NCI-H446 (cell line): ENCODE results near the gene TEX12.

ENCODE experiments used
- DNase-seq, 2 experiments: peaks; one replicate each; lab custom pipeline; 2025; lab: John Stamatoyannopoulos, UW

The TEX12 gene

DNA sequence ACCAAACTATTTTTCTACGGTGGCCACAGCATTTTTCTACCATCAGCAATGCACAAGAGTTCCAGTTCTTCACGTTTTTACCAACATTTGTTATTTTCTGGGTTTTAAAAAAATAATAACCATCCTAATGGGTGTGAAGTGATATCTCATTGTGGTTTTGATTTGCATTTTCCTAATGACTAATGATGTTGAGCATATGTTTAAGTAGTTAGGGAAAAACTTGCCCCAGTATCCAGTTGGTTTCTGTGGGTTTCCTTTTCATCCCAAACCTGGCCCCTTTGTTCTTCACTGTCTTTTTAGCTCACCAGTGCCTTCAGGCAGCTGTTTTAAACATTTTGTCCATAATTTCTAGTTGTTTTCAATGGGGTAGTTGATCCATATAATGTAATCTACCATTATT lies 44.4 kb downstream of the TEX12 start:
- no peak for DNase-seq

DNA sequence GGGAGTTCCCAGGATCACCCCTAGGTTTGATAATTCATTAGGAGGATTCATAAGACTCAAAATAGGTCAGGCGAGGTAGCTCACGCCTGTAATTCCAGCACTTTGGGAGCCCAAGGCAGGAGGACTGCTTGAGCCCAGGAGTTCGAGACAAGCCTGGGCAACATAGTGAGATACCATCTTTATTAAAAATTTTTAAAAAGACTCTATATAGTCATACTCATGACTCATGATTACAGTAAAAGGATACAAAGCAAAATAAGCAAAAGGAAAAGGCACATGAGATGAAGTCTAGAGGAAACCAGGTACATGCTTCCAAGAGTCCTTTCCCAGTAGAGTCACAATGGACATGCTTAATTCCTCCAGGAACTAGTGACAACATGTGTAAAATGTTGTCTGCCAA lies 45.1 kb downstream of the TEX12 start:
- no peak for DNase-seq

DNA sequence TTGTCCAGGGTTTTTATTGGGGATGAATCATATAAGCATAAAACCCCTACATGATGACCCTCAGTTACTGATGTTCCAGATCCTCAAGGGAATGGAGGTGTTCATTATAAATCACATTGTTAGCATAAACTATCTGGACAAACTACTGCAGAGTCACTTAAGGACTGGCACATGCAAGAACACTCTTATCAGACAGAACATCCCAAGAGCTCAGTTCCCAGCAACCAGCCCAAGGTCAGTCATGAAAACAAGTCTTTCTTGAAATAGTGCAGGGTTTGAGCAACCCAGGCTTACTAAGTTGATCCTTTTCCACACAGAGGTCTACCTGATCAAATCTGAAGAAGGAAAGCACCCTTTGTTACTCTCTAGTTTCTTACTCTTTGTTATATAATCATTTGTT lies 45.5 kb downstream of the TEX12 start:
- DNase-seq = no peak

DNA sequence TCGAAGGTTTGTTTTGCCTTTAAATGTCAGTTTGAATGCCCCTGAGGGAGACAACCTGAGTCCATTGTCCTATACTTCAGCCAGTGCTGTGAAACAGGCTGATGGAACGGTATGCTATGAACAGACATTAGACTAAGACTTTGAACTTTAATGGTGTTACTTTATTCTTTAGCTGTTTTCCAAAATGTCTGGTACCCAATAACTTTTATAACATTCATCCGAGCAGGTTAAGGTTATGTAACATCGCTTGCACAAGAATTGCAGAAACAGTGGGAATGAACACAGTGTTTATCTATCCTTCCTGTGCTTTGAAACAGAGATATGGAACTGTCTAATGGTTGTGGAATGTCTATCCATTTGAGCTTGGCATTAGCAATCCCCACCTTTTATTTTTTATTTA lies 46.6 kb downstream of the TEX12 start:
- DNase-seq = no peak

DNA sequence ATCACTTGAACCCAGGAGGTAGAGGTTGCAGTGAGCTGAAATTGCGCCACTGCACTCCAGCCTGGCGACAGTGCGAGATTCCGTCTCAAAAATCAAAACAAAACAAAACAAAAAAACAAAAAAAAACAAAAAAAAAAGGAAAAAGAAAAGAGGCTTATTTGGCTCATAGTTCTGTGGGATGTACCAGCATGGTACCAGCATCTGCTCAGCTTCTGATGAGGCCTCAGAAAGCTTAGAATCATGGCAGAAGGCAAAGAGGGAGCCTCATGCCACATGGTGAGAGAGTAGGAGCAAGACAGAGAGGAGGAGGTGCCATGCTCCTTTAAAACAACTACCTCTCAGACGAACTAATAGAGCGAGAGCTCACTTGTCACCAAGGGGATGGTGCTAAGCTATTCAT lies 48.4 kb downstream of the TEX12 start:
- DNase-seq = no peak

DNA sequence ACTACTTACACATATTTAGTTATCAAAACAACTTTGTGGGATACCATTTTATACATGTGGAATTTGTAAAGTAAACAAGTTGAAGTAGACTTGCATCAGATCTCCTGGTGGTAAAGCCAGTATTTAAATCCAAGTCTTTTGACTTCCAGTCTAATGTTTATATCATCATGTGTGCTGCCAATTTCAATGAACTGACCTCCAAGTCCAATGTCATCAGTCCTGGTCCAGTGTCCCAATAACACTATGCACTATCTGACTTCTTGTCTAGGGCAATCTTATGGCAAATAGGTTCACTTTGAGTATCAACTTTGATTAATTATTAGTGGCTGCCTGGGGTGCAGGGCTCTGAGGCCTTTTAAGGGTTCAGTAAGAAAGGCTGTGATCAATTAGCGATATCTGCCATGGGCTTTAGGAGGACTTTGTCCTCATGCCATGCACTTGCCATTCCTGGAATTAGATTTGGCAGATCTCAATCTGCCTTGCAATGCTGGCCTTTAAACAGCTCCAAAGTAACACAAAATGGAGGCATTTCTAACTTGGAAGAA lies 49.5 kb downstream of the TEX12 start:
- DNase-seq = no peak

DNA sequence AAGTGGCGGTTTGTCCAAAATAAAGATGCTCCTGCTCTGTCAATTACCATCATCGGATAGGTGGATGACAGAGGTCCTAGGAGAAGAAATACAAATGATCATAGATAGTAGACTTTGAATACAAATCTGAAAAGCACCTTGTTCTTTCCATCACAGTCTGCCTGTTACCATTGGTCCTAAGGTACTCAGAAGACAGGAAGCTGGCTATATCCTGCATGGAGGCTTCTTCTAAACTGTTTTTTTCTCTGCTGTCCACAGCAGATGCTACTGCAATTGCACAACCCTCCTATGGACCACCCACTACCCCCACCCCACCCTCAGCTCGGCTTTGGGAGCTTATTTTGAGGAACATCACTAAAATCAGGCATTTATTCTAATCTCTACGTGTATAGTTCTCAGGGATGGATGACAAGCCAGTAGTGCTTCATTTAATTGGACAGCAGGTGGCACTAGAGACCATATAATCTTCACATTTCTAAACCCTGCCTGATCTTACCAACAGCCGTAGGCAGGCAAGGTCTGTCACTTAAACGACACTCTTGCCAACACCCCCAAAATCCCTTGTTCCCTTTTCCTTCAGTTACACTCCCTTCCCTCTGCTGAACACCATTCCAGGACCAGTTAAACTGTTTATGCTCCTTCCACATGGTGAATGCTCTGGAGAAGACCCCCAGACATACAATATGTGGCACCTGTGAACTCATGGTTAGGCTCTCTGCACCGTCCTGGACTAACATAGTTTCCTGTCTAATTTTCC lies 52.5 kb downstream of the TEX12 start:
- peak; percentile 68 to 83 for DNase-seq

DNA sequence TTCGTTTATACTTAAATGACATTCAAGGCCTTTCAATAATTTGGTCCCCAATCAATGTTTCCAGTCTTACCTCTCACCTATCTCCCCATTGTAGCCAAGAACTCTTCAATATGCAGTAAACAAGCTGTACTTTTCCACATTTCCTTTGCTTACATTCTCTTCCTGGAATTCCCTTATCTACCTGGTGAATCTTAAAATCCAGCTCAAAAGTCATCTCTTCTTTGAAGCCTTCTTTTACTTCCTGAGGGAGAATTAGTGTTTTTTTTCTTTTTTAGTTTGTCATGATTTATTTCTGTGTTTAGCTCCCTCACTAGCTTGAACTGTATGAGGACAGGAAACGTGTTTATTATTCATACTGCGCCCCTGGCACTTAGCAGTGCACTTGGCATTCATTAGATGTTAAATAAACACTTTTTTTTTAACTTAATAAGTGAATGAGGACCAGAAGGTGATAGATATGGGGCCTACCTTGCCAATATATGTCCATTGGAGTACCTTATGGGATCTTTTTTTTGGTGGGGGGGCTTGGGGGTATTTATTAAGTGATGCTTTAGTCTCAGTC lies 54.2 kb downstream of the TEX12 start:
- DNase-seq = no peak
